Smooth muscle cell of the umbilical artery (primary cell): ENCODE data around the gene ZNF302. TPM values are rescaled to one million over a fixed set of nuclear protein-coding genes. Genes with fewer than 3 reads are reported as not detected.

ENCODE experiments used
- total RNA-seq: library from RNA; depleted of rRNA; stranded (reverse); fragments of >200 nt; gene quantifications from 2 replicates; pipeline ENCODE4 v1.2.3, GENCODE V29; 2014

Gene ZNF302
- 13.4 and 17.2 TPM in 2 replicates for total RNA-seq

DNA sequence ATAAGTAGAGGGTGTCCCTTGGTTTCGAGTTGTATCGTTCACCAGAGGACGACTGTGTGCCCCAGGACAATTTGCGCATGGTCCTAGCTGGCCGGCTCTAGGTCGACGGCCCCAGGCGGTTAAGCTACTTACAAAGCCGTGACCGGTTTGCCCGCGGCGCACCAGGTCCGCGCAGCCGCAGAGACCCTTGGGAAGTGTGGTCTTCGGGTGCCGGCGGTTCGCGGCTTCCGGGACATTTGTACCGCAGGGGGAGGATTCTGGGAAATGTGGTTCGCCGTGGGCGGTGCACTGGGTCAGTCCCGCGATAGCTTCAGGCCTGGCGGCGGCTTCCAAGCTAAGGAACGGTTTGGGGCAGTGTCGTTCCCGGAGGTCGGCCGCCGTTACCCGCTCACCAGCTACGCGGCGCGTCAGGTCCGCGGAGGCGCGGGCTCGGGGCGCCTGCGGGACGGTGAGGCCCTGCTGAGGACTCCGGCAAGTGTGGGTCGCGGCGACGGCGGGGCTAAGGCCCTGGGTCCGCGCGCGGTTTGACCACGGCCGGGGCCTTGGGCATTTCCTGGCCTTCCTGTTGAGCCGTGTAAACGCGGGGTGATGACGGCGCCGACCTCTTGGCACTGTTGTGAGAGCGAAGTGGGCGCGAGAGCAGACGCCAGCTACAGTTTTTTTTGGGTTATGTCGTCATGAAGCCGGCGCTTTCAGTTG lies at the start of gene ZNF302:
ZNF302 (plus strand) TSS at position 293 of the 699 bp plus-strand sequence. CDS start 1,127 bp downstream, outside the sequence.

DNA sequence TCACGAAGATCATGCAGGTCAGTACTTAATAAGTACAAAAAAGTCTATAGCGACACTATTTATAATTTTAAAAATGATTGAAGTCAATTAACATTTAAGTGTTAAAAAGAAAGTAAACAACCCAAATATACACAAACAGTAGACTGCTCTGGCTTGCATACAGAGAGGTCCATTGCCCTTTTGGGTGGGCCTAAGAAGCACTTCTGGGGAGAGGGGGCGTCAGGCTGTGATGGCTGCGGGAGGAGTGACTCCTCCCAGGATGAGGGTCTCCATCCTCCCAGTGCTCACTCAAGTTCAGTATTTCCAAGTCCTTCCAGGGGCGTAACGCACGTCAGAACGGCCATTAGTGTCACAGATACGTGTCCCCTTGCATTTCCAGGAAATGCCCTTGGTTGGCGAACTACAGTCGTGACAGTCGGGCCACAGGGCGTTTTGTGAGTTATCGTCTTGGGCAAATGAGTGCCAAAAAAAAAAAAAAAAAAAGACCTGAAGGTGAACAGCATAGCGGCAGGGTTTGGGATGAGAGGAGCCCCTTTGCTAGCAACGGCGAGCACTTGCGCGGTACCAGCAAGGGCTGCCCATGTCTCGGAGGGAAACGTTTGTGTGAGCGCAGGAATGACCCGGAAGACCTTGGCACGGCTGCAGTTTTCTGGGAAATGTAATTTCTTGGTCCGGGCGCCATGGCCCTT lies 637 bp upstream of the ZNF302 start, which contains the start of gene SCGB2B2:
SCGB2B2 (minus strand) TSS at position 463 of the 689 bp plus-strand sequence. CDS start 82,596 bp downstream, outside the sequence.

DNA sequence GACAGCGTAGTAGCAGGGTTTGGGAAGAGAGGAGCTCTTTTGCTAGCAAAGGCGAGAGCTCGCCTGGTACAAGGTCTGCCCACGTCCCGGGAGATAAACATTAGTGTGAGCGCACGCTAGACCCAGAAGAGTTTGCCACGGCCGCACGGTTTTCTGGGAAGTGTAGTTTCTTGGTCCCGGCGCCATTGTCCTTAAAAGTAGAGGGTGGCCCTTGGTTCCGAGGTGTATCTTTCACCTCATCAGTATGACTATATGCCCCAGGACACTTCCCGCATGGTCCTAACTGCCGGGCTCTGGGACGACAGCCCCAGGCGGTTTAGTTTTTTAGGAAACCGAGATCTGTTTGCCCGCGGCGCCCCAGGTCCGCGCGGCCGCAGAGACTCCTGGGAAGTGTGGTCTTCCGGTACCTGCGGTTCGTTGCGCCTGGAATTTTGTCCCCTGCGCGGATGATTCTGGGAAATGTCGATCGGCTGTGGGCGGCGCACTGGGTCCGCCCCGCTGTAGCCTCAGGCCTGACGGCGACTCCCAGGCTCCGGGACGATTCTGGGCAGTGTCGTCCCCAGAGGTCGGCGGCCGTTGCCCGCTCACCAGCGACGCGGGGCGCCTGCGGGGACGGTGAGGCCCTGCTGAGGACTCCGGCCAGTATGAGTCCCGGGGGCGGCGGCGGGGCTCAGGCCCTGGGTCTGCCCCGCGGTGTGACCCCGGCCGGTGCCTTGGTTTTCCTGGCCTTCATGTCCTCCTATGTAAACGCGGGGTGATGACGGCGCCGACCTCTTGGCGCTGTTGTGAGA lies 56.5 kb downstream of the ZNF302 start, which contains the start of gene ZNF181:
ZNF181 (plus strand) TSS at position 498 of the 791 bp plus-strand sequence. CDS start 795 bp downstream, outside the sequence.

Other genes with a start within 250 kb of the ZNF302 start
- 145 and 226 TPM in 2 replicates for gene UBA2, start 249.3 kb upstream of the ZNF302 start, total RNA-seq
- 42.5 and 46.4 TPM in 2 replicates for gene WTIP, start 195.9 kb upstream of the ZNF302 start, total RNA-seq
- 0.05 TPM in 1 of 2 replicates, not detected in the other for gene SCGB2B2, start 519 bp upstream of the ZNF302 start, total RNA-seq
- gene ZNF181, start 56.6 kb downstream of the ZNF302 start, total RNA-seq, result 10.1 and 24.9 TPM in 2 replicates
- 5.1 and 7.7 TPM in 2 replicates for gene ZNF599, start 95.5 kb downstream of the ZNF302 start, total RNA-seq
- gene ZNF30, start 249.2 kb downstream of the ZNF302 start, total RNA-seq, result 3.1 and 3.9 TPM in 2 replicates